NCI-H82 treated with DMSO at 0.1 percent for 48 hours (cell line): ENCODE measurements around the gene ARHGEF11.

Experiments used
- DNase-seq: peaks from one replicate; lab custom pipeline; 2025; ENCODE audit not compliant: unreplicated experiment; lab: John Stamatoyannopoulos, UW

ARHGEF11 gene

DNA sequence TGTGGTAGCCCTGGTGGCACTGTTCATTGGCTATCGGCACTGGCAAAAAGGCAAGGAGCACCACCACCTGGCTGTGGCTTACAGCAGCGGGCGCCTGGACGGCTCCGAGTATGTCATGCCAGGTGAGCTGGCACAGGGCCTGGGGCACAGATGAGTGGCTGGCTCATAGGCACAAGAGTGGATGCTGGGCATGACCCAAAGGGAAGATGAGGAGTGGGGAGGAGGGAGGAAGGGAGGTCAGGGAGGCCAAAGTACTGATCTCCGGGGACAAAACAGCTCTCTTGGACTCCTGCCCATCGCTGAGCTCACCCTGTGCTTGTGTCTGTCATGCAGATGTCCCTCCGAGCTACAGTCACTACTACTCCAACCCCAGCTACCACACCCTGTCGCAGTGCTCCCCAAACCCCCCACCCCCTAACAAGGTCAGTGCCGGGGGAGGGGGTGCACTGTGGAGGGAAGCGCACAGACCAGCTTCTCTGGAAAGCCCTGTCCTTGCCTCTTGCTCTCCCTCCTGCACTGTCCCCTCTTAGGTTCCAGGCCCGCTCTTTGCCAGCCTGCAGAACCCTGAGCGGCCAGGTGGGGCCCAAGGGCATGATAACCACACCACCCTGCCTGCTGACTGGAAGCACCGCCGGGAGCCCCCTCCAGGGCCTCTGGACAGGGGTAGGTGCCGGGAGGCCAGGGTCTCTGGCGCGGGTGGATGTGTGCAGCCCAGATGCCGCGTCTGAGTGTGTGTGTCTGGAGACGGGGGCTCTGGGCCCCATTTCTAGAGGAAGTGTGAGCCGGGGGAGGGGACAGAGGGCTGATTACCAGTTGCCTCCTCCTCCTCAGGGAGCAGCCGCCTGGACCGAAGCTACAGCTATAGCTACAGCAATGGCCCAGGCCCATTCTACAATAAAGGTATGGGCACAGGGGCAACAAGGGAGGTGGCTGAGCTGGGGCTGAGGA, 132.4 kb downstream of the ARHGEF11 start:
- DNase-seq = no peak

DNA sequence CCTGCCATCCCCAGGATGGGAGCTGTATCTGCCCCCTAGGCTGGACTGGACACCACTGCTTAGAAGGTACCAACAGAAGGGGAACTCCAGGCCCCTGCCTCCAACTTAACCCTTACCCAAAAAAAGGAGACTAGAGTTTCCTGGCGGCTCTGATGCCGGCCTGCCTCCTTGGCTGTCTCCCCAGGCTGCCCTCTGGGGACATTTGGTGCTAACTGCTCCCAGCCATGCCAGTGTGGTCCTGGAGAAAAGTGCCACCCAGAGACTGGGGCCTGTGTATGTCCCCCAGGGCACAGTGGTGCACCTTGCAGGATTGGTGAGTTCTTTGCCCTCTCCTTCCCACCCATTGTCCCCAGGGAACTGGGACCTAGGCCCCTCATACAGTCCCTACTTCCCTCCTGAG, 133.2 kb downstream of the ARHGEF11 start:
- DNase-seq = no peak

DNA sequence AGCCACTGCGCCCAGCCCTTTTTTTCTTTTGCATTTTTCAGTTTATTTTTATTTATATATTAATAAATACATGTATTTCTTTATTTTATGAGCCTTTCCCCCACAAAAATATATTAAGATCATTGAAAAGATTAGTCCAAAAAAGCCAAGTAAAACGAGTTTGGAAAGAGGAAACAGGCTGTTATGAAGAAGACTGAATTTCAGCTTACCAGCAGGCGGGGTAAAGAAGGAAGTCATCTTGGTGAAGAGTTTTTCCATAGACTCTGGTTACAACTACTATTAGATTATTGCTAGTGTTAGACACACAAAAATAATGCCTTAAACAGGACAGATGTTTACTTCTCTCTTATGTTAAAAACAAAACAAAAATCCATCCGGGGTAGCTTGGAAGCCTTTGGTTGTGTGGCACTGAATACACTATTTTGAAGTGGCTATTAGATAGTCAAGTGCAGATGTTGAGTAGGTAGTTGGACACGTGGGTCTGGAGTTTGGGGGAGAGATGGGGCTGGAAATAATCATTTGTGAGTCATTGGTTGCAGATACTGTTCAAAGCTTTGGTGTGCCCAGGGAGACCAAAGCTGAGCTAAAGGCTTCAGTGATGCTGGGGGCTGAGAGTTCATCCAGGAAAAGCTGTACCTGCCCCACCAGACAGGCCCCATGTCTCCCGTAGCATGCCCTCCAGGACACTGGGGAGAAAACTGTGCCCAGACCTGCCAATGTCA, 133.8 kb downstream of the ARHGEF11 start:
- DNase-seq = no peak

DNA sequence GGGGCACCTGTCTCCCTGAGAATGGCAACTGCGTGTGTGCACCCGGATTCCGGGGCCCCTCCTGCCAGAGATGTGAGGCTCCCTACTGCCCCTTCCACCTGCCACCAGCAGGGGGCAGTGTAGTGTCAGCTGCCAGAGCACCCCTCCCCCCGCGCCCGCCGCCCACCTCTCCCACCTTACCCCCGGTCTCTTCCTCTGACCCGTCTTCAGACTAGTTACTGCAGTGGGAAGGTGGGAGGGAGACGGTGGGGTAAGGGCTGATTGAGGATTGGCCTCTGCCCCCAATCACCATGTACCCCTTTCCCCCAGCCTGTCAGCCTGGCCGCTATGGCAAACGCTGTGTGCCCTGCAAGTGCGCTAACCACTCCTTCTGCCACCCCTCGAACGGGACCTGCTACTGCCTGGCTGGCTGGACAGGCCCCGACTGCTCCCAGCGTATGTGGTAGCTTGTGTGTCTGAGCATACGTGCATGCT, 135.2 kb downstream of the ARHGEF11 start:
- no peak for DNase-seq

DNA sequence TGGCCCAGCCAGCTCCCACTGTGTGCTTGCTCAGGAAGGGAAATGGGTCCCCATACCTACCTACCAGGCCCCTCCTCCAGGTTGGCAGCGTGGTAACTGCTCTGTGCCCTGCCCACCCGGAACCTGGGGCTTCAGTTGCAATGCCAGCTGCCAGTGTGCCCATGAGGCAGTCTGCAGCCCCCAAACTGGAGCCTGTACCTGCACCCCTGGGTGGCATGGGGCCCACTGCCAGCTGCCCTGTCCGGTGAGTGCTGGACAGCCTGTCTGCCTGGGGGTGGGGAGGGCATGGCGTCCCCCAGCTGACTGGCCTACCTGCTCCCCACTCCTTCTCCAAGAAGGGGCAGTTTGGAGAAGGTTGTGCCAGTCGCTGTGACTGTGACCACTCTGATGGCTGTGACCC, 135.9 kb downstream of the ARHGEF11 start:
- DNase-seq = no peak

DNA sequence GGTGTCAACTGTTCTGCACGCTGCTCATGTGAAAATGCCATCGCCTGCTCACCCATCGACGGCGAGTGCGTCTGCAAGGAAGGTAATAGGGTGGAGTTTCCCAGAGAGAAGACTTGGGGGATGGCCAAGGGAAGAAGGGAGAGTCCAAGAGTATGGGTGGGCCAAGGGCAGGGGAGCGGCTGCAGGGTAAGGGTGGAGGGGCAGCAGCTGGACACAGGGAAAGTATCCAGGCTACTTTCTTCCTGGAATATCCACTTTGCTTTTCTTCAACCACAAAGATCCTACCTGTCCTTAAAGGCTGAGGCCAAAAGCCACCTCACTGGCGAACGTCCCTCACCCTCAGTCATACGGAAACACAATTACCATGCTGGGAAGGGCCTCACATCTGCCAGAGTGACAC, 136.6 kb downstream of the ARHGEF11 start:
- no peak for DNase-seq

DNA sequence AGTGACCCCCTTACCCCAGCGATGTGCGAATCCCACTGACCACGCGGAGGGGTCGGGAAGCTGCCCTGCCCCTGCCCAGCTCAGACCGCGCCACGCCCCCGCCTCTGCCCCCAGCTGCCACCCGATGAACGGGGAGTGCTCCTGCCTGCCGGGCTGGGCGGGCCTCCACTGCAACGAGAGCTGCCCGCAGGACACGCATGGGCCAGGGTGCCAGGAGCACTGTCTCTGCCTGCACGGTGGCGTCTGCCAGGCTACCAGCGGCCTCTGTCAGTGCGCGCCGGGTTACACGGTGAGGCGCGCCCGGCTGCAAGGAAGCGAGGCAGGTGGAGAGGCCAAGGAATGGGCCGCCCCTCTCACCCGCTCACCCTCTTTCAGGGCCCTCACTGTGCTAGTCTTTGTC, 137.0 kb downstream of the ARHGEF11 start:
- no peak for DNase-seq

DNA sequence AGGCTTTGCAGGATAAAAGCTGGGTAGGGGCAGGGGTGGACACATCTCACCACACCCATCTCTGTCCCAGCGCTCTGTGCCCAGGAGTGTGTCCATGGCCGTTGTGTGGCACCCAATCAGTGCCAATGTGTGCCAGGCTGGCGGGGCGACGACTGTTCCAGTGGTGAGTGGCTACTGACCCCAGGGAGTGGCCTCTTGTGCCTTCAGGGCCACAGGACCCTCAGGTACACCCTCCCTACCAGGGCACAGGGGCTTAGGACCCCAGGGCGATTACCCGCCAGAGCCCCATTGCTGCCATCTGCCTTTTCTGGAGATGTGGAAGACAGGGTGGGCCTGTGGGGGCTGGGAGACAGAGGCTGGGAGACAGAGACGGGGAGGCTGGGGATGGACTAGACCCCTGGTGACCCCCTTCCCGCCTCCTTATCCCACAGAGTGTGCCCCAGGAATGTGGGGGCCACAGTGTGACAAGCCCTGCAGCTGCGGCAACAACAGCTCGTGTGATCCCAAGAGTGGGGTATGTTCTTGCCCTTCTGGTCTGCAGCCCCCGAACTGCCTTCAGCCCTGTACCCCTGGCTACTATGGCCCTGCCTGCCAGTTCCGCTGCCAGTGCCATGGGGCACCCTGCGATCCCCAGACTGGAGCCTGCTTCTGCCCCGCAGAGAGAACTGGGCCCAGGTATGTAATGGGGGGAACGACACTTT, 139.2 kb downstream of the ARHGEF11 start:
- no peak for DNase-seq

DNA sequence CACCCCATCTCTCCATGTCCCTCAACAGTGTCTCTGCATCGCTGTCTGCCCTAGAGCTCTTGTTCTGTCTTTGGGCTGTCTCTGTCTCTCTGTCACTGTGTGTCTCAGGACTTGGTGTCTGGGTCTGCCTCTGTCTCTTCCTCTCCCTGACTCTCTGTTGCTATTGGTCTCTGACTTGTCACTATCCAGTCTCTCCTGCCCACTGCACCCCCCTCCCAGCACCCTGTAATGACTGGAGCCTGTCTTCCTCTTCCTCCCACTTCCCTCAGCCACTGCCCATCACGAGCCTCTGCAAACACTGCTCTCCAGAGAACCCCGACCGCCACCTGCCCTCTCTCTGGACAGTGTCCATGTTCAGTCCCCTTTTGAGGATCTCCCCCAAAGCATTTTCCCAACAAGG, 139.9 kb downstream of the ARHGEF11 start:
- DNase-seq = no peak

DNA sequence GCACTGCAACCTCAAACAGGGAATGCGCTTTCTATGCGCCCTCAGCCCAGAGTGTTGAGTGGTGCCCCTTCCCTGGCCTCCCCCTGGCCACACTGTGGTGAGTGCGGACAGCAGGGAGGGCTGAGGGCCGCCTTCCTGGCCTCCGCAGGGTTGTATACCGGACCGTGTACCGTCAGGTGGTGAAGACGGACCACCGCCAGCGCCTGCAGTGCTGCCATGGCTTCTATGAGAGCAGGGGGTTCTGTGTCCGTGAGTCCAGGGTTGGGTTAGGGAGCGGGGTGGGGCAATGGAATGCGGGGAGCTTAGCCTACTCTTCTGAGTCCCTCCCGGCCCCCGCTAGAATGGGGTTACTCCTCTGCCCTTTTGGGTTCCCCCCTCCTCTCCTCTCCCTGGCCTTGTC, 140.4 kb downstream of the ARHGEF11 start:
- no peak for DNase-seq

DNA sequence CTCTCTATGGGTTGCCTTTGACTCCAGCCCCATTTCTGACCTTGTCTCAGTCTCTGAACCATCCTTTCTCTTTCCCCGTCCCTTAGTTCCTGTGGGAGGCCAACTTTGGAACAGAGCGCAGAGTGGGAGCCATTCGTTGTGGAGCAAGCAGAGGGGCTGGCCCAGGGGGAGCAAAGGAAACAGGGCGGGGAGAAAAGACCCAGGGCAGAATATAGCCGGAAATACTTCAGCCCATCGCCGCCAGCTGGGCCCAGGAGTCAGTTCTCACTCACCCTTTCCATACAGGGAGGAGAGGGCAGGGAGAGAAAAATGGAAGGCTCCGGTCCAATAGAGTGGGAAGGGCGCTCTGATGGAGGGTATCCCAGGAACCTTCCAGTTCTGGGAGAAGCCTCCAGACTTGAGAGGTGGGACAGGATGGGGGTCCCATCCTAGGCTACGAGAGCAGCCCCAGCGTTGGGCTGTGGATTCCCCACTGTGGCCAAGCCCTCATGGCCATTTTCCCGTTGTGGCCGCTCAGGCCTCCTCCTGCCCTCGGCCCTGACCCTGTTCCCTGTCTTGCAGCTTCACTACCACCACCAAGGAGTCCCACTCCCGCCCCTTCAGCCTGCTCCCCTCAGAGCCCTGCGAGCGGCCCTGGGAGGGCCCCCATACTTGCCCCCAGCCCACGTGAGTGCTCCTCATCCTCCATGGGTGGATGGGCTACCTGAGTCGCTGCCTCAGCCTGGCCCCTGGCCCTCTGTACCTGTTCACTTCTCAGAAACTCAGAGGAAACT, 141.2 kb downstream of the ARHGEF11 start:
- no peak for DNase-seq

DNA sequence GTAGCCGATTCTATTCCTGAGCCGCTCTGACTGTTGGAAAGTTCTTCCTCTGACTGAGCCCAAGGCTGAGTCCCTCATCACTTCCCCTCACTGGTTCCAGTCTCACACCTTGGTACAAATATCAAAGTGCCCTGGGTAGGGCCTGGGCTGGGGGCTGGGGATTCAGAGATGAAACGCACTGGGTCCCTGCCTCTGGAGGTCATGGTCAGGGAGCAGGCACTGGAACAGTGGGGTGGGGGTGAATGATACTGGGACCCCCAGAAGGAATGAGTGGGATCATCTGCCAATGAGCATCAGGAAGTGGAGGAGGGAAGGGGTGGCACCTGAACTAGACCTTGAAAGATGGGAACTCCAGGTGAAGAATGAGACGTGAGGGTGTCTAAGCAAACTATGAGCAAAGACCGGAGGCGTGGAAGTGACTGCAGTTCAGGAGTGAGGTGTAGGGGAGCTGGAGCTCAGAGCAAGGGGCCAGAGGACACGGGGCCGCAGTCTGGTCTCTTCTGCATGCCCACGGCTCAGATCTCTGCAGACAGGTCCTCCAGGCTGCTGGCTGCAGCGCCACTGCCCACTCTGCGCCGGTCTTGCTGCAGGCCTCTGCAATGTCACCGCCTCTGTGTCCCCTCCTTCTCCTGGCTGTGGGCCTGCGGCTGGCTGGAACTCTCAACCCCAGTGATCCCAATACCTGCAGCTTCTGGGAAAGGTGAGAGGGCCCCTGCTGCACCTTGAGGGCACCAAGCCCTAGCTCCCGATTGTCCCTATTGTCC, 142.0 kb downstream of the ARHGEF11 start:
- no peak for DNase-seq

DNA sequence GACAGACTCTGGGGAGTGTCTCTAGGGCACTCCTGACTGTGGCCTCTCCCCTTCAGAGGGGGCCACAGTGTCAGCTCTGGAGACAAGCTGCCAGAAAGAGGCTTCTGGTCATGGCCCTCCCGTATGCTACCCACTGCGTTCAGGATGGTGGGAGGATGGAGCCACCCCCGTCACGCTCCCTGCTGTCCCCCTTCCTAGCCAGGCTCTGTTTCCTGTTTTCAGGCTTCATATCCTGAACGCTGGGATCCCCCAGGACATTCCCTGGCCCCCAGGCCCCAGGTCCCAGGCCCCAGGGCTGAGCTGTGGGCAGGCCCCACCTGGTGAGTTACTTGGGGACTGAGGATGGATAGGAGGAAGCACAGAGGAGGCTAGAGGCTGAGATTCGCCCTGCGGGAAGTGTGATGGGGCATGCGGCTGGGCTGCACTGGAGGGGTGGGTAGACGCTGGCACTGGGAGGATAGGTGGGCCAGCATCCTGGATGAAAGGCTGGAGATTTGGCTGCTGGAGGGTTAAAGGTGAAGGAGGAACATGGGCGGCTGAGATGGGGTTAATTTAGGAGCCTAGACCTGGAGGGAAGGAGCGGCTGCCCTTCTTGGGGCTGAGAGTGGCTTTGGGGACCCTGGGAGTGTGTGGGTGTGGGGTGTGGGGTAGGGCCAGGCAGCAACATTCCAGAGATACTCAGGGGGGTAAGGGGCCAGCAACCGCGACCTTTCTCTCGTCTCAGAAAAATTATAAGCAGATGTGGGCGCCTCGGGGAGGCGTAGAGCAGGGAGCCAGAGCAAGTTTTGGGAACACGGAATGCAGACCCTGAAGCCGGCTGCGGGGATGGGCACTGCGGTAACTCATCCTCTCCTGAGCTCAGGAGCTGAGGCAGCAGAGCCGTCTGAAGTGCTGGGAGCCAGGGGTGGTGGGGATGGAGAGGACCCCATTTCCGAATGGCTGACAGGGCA, 143.3 kb downstream of the ARHGEF11 start:
- no peak for DNase-seq

DNA sequence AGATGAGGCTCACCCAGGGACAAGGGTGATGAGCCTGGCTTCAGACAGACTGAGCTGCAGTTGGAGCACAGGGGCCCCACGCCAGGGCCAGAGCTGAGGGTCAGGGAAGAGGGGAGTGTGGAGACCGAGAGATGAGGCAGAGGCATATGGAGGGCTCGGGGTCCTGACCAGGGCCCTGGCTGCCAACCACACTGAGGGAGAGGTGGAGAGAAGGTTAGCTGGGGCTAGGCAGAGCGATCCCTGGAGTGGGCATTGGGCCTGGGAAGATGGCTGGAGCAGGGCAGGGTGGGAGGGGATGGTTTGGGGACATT, 144.0 kb downstream of the ARHGEF11 start:
- DNase-seq = no peak

DNA sequence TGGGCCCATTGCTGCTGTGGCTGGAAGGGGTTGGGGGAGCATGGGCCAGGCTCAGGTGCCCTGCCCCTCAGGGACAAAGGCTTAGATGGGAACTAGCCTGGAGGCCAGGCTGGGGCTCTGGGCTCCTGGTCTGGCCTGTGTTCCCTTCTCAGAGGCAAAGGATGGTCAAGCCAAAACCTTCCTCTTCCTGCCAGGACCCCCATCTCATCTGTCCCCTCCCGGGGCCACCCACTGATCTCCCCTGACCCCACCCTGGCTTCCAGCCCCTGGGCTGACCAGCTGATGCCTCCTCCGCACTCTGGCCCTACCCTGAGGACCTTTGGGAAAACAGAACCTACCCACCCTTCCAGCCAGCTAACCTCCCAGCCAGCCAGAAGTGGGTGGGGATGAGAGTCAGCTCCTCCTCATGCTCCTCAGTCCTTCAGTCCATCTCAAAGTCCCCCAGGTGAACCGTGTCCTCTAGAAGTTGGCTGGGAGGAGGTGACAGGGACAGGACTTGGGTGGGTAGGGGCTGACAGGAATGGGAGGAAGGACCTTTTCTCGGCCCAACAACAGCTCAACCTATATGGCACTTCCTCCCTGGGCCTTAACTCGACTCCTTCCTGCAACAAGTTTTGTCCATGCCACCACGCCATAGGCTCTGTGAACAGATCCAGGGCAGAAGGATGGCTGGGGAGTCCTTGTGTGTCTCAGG, 144.5 kb downstream of the ARHGEF11 start:
- no peak for DNase-seq

DNA sequence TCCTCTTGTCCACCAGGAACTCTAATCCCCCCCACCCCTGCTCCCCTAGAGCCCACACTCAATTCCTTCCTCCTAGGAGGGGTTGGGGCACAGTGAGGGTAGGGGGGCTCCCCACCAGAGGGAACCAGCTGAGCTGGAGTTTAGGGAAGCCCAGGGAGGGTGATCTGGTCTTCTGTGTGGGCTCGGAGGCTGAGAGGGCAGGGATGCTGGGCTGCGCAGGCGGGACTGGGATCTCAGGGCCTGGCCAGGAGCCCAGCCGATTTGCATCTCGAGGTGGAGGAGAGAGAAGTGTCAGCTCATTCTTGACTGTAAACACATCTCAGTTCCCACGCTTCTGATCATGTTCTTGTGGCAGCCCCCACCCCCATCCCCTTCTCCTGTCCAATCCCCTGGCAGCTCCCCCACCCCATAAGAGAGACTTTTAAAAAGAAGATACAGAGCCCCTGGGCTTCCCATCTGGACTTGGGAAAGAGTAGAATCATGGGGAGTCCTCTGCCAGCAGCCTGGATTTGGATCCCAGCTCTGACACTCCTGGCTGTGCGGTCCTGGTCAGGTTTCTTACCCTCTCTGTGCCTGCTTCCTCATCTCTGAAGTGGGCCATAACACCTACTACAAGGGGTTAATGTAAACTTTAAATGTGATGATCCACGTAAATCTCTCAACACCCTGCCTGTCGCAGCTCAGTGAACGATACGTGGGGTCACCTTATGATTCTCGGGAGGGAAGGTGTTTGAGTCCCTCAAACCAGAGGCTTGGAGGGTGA, 145.4 kb downstream of the ARHGEF11 start:
- DNase-seq = no peak

DNA sequence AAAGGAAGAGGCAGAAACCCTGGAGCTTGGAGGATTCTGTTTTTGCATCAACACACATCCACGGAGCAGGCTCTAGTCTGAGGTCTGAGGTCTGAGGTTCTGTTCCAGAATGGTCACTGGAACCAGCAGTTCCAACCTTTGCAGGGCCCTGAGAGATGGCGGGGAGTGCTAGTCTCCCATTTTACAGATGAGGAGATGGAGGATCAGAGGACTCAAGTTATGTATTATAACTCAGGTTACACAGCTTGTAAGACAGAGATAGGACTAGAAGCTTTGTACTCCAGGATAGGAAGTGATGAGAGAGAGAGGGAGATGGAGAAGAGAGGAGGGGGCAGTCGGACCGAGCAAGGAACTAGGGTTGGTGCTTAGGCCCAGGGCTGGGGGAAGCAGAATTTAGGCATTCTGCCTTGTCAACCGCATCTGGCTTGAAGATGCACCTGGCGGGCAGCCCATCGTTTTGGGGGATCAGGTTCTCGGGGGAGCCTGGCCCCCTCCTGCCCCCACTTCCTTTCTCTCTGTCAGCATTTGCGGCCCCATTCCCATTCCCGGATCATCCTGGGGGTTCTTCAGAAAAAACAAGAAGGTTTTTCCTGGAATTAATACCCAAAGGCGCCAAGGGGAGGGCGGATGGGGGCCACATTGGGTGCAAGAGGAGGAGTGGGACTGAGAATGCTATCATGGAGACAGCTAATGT, 146.4 kb downstream of the ARHGEF11 start:
- no peak for DNase-seq
